OCI-M2 (cell line): ENCODE data around the gene SCUBE2.
"Not testable (repeated sequence)": the region's sequence is repeated elsewhere in the genome, so short reads cannot be mapped to it uniquely, and the experiment has no call there.

Experiments
- DNase-seq: peaks from one replicate; lab custom pipeline; 2025; ENCODE audit not compliant: unreplicated experiment; lab: John Stamatoyannopoulos, UW

The SCUBE2 gene

GRCh38 chr11:9013373-9013772, 78.0 kb downstream of the SCUBE2 start:
- no peak for DNase-seq

GRCh38 chr11:9009538-9009937, 81.9 kb downstream of the SCUBE2 start:
- not testable (repeated sequence) for DNase-seq

GRCh38 chr11:9008661-9009060, 82.7 kb downstream of the SCUBE2 start:
- no peak for DNase-seq

GRCh38 chr11:9008011-9008550, 83.3 kb downstream of the SCUBE2 start:
- DNase-seq: no peak

GRCh38 chr11:9005087-9005486, 86.3 kb downstream of the SCUBE2 start:
- no peak for DNase-seq

GRCh38 chr11:9004183-9004926, 87.0 kb downstream of the SCUBE2 start:
- DNase-seq: no peak

GRCh38 chr11:9003573-9004182, 87.7 kb downstream of the SCUBE2 start, which contains the start of gene NRIP3:
NRIP3 (minus strand) TSS chr11:9004001; CDS start chr11:9003935, 66 bp downstream.
- DNase-seq: no peak

GRCh38 chr11:9002920-9003572, 88.4 kb downstream of the SCUBE2 start:
- DNase-seq: no peak

GRCh38 chr11:9001736-9002135, 89.7 kb downstream of the SCUBE2 start:
- DNase-seq: no peak

- DNase-seq: no peak
Measured at GRCh38 chr11:8998017-8998416, 93.4 kb downstream of the SCUBE2 start.

- DNase-seq: no peak
Measured at GRCh38 chr11:8997451-8997850, 93.9 kb downstream of the SCUBE2 start.

- no peak for DNase-seq
Measured at GRCh38 chr11:8989453-8989852, 101.9 kb downstream of the SCUBE2 start.

- DNase-seq: no peak
Measured at GRCh38 chr11:8988329-8989234, 102.8 kb downstream of the SCUBE2 start.

- DNase-seq: no peak
Measured at GRCh38 chr11:8987446-8987845, 104.0 kb downstream of the SCUBE2 start.

GRCh38 chr11:8986772-8987171, 104.6 kb downstream of the SCUBE2 start:
- DNase-seq: not testable (repeated sequence)

GRCh38 chr11:8985462-8985861, 105.9 kb downstream of the SCUBE2 start:
- no peak for DNase-seq

- no peak for DNase-seq
Measured at GRCh38 chr11:8983552-8983951, 107.8 kb downstream of the SCUBE2 start.

- no peak for DNase-seq
Measured at GRCh38 chr11:8980485-8980884, 110.9 kb downstream of the SCUBE2 start.

GRCh38 chr11:8979365-8979764, 112.0 kb downstream of the SCUBE2 start:
- DNase-seq: not testable (repeated sequence)

- DNase-seq: no peak
Measured at GRCh38 chr11:8973121-8973520, 118.3 kb downstream of the SCUBE2 start.

GRCh38 chr11:8971924-8972316, 119.5 kb downstream of the SCUBE2 start:
- no peak for DNase-seq
